Sigmoid colon (tissue), 4 donors: ENCODE results near the gene GALNS.

Experiments used
- EP300 ChIP-seq, 4 donors: sonication (generic); formaldehyde crosslinking; IDR thresholded peaks; one replicate each; pipeline ENCODE4 v1.6.1; 2017; ENCODE audit warnings: antibody characterized with exemption in 4 of 4
- POLR2A ChIP-seq, 2 donors: fragments of 450-650 bp; IDR thresholded peaks; one replicate each; pipeline ENCODE4 v1.6.1; 2016; ENCODE audit warnings: antibody characterized with exemption in 2 of 2, mild to moderate bottlenecking in 2 of 2, moderate library complexity in 2 of 2
- TF ChIP-seq, protein P1 (sequence below), 4 experiments: fragments of 450-650 bp in 3 of 4; fragments of 200-600 bp in 1 of 4; IDR thresholded peaks; one replicate each; pipeline ENCODE4 v1.5.1; 2016 to 2019; ENCODE audit warnings: antibody characterized with exemption in 4 of 4, mild to moderate bottlenecking in 3 of 4, moderate library complexity in 2 of 4

DNA sequence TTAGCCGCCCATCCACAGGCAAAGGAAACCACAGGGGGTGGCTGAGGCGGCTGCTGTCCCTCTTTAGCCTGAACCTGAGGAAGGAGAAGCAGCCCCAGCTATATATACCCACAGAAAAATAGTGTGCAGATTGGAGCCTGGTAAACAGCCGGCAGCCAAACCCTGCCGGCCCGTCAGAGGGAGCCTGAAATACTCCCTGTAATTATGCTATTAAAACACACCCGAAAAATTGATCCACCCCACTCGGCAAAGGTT, 78.5 kb downstream of the GALNS start:
- TF ChIP-seq, protein P1, sequence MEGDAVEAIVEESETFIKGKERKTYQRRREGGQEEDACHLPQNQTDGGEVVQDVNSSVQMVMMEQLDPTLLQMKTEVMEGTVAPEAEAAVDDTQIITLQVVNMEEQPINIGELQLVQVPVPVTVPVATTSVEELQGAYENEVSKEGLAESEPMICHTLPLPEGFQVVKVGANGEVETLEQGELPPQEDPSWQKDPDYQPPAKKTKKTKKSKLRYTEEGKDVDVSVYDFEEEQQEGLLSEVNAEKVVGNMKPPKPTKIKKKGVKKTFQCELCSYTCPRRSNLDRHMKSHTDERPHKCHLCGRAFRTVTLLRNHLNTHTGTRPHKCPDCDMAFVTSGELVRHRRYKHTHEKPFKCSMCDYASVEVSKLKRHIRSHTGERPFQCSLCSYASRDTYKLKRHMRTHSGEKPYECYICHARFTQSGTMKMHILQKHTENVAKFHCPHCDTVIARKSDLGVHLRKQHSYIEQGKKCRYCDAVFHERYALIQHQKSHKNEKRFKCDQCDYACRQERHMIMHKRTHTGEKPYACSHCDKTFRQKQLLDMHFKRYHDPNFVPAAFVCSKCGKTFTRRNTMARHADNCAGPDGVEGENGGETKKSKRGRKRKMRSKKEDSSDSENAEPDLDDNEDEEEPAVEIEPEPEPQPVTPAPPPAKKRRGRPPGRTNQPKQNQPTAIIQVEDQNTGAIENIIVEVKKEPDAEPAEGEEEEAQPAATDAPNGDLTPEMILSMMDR (IDR thresholded peaks at IDR 0.05): no peak
- TF ChIP-seq POLR2A (IDR thresholded peaks at IDR 0.05) (no peak), EP300 (IDR thresholded peaks at IDR 0.05) (no peak)
